ENCODE results near the gene UBE2A. TPM values are rescaled to one million over a fixed set of nuclear protein-coding genes. Genes with fewer than 3 reads are reported as not detected.

UBE2A gene
- total RNA-seq: 10 to 100 TPM; 72.3 to 77.3 TPM

- Mint-ChIP-seq H3K9me3 (no peaks in the 10 kb centered on the region), H3K36me3 (ENCODE audit: low read depth) (peaks cover 5% of the 10 kb centered on the region), H3K27me3 (no peaks in the 10 kb centered on the region), H3K4me3 (peak within 1 kb of the TSS; percentile 84), H3K27ac (peak within 1 kb of the TSS; percentile 92), H3K4me1 (peaks cover 31% of the 10 kb centered on the region)
- POLR2A ChIA-PET: interaction anchor here (0.6 to 1.2 kb wide), 2 partner anchors 117 to 119 kb away, joined by 3 to 6 read pairs; partner anchors contain the start of gene SEPTIN6
- peak; percentile 90 for DNase-seq
- CTCF ChIA-PET: interaction anchor here (0.5 to 0.9 kb wide), 3 partner anchors 12 to 426 kb away, joined by 3 read pairs; no protein-coding TSS in a partner anchor
These were observed at the start of gene UBE2A for GRCh38 chrX:119574394-119575266. Gene UBE2A (plus strand): TSS chrX:119574563. CDS start chrX:119574712, 149 bp downstream.

- Mint-ChIP-seq H3K27ac (no peak overlapping the region), H3K36me3 (ENCODE audit: low read depth) (peaks cover 5% of the 10 kb centered on the region), H3K9me3 (no peaks in the 10 kb centered on the region), H3K4me3 (no peak overlapping the region), H3K27me3 (no peaks in the 10 kb centered on the region), H3K4me1 (peaks cover 10% of the 10 kb centered on the region)
- ChIA-PET POLR2A (no interaction called here), CTCF (interaction anchor here (0.6 to 1.1 kb wide), 4 partner anchors 8 to 262 kb away, joined by 3 to 7 read pairs (median 4); partner anchors contain the start of gene RPL39)
- DNase-seq: no peak
These were observed 44.8 kb upstream of the UBE2A start for GRCh38 chrX:119529345-119530276.

- H3K4me1 Mint-ChIP-seq: peaks cover 6% of the 10 kb centered on the region
These were observed 36.9 kb upstream of the UBE2A start for GRCh38 chrX:119537487-119537886.

GRCh38 chrX:119539872-119540271 is 34.5 kb upstream of the UBE2A start:
- Mint-ChIP-seq H3K27ac (no peak overlapping the region), H3K27me3 (no peaks in the 10 kb centered on the region), H3K4me1 (peaks cover 6% of the 10 kb centered on the region), H3K36me3 (ENCODE audit: low read depth) (peaks cover 9% of the 10 kb centered on the region), H3K4me3 (no peak overlapping the region), H3K9me3 (no peaks in the 10 kb centered on the region)
- CTCF ChIA-PET: no interaction called here
- DNase-seq: no peak
- POLR2A ChIA-PET: no interaction called here

More at GRCh38 chrX:119537487-119537886, 36.9 kb upstream of the UBE2A start:
- H3K27me3 Mint-ChIP-seq: no peaks in the 10 kb centered on the region
- no peak overlapping the region for H3K4me3 Mint-ChIP-seq
- CTCF ChIA-PET: interaction anchor here (0.6 to 1.3 kb wide), 2 partner anchors 8 to 9 kb away, joined by 3 to 4 read pairs; no protein-coding TSS in a partner anchor
- POLR2A ChIA-PET: no interaction called here
- H3K27ac Mint-ChIP-seq: no peak overlapping the region
- no peaks in the 10 kb centered on the region for H3K9me3 Mint-ChIP-seq
- peaks cover 9% of the 10 kb centered on the region for H3K36me3 Mint-ChIP-seq (ENCODE audit: low read depth)
- no peak for DNase-seq

GRCh38 chrX:119541188-119541587 is 33.2 kb upstream of the UBE2A start:
- H3K4me1 Mint-ChIP-seq: peaks cover 6% of the 10 kb centered on the region
- H3K9me3 Mint-ChIP-seq: no peaks in the 10 kb centered on the region
- POLR2A ChIA-PET: no interaction called here
- peaks cover 9% of the 10 kb centered on the region for H3K36me3 Mint-ChIP-seq (ENCODE audit: low read depth)
- no peak overlapping the region for H3K4me3 Mint-ChIP-seq
- H3K27me3 Mint-ChIP-seq: no peaks in the 10 kb centered on the region
- no peak for DNase-seq
- CTCF ChIA-PET: no interaction called here
- no peak overlapping the region for H3K27ac Mint-ChIP-seq

GRCh38 chrX:119549327-119550016 is 24.9 kb upstream of the UBE2A start:
- Mint-ChIP-seq H3K27me3 (no peaks in the 10 kb centered on the region), H3K36me3 (ENCODE audit: low read depth) (no peaks in the 10 kb centered on the region), H3K4me3 (no peak overlapping the region), H3K9me3 (no peaks in the 10 kb centered on the region), H3K27ac (no peak overlapping the region), H3K4me1 (no peaks in the 10 kb centered on the region)
- ChIA-PET POLR2A (no interaction called here), CTCF (interaction anchor here (1.4 kb wide), 1 partner anchor 34 kb away, joined by 3 read pairs; no protein-coding TSS in a partner anchor)
- no peak for DNase-seq

- Mint-ChIP-seq H3K27me3 (no peaks in the 10 kb centered on the region), H3K9me3 (no peaks in the 10 kb centered on the region), H3K4me1 (peaks cover 2% of the 10 kb centered on the region), H3K36me3 (ENCODE audit: low read depth) (peaks cover 6% of the 10 kb centered on the region), H3K4me3 (no peak overlapping the region), H3K27ac (no peak overlapping the region)
- ChIA-PET CTCF (interaction anchor here (0.6 to 1.0 kb wide), 2 partner anchors 12 to 23 kb away, joined by 3 to 4 read pairs; partner anchors contain the start of gene STEEP1), POLR2A (no interaction called here)
- no peak for DNase-seq
These were observed 21.9 kb upstream of the UBE2A start for GRCh38 chrX:119552508-119552907.

GRCh38 chrX:119565107-119565663 is 9.2 kb upstream of the UBE2A start, which contains the start of gene STEEP1:
Gene STEEP1 (minus strand): TSS chrX:119565409. CDS start chrX:119565355, 54 bp downstream.
- peak within 1 kb of the TSS; percentile 93 for H3K4me3 Mint-ChIP-seq
- DNase-seq: peak; percentile 92
- CTCF ChIA-PET: interaction anchor here (1.5 kb wide), 1 partner anchor 13 kb away, joined by 4 read pairs; no protein-coding TSS in a partner anchor
- peaks cover 1% of the 10 kb centered on the region for H3K36me3 Mint-ChIP-seq (ENCODE audit: low read depth)
- no peaks in the 10 kb centered on the region for H3K9me3 Mint-ChIP-seq
- POLR2A ChIA-PET: no interaction called here
- H3K4me1 Mint-ChIP-seq: peaks cover 20% of the 10 kb centered on the region
- peak within 1 kb of the TSS; percentile 94 for H3K27ac Mint-ChIP-seq
- H3K27me3 Mint-ChIP-seq: peaks cover 1% of the 10 kb centered on the region

GRCh38 chrX:119570351-119570835 is 4.0 kb upstream of the UBE2A start:
- CTCF ChIA-PET: no interaction called here
- peaks cover 1% of the 10 kb centered on the region for H3K27me3 Mint-ChIP-seq
- no peak overlapping the region for H3K27ac Mint-ChIP-seq
- H3K36me3 Mint-ChIP-seq (ENCODE audit: low read depth): no peaks in the 10 kb centered on the region
- no peaks in the 10 kb centered on the region for H3K9me3 Mint-ChIP-seq
- no peak for DNase-seq
- POLR2A ChIA-PET: no interaction called here
- peaks cover 16% of the 10 kb centered on the region for H3K4me1 Mint-ChIP-seq
- no peak overlapping the region for H3K4me3 Mint-ChIP-seq

GRCh38 chrX:119573222-119573621 is 1.1 kb upstream of the UBE2A start:
- H3K4me1 Mint-ChIP-seq: peaks cover 28% of the 10 kb centered on the region
- ChIA-PET POLR2A (no interaction called here), CTCF (interaction anchor here (0.6 kb wide), 1 partner anchor 385 kb away, joined by 3 read pairs; no protein-coding TSS in a partner anchor)
- peaks cover 3% of the 10 kb centered on the region for H3K36me3 Mint-ChIP-seq (ENCODE audit: low read depth)
- peak overlapping the region; percentile 92 for H3K27ac Mint-ChIP-seq
- no peak for DNase-seq
- H3K9me3 Mint-ChIP-seq: no peaks in the 10 kb centered on the region
- no peaks in the 10 kb centered on the region for H3K27me3 Mint-ChIP-seq
- peak overlapping the region; percentile 84 for H3K4me3 Mint-ChIP-seq

GRCh38 chrX:119573840-119574393 is 446 bp upstream of the UBE2A start:
- Mint-ChIP-seq H3K27ac (peak overlapping the region; percentile 92), H3K4me1 (peaks cover 31% of the 10 kb centered on the region), H3K27me3 (no peaks in the 10 kb centered on the region), H3K9me3 (no peaks in the 10 kb centered on the region), H3K36me3 (ENCODE audit: low read depth) (peaks cover 5% of the 10 kb centered on the region), H3K4me3 (peak overlapping the region; percentile 84)
- CTCF ChIA-PET: no interaction called here
- no peak for DNase-seq
- POLR2A ChIA-PET: interaction anchor here (1.2 kb wide), 1 partner anchor 119 kb away, joined by 6 read pairs; the partner anchor contains the start of gene SEPTIN6
